Gastroesophageal sphincter (tissue), 4 donors: Measurements from ENCODE around the gene CRIP2. TPM values are rescaled to one million over a fixed set of nuclear protein-coding genes. Genes with fewer than 3 reads are reported as not detected.

Experiments used
- ATAC-seq: fragments of 150-250 bp; one replicate; pipeline ENCODE4 v1.9.1; 2016; ENCODE audit warnings: mild to moderate bottlenecking, moderate library complexity
- H3K27ac ChIP-seq, 4 donors: fragments of 200-600 bp; sonication (generic) in 3 of 4; 1 replicate in 3 of 4; 2 replicates in 1 of 4; pipeline ENCODE4 v1.5.1; 2016 to 2019
- H3K27me3 ChIP-seq: fragments of 200-600 bp; sonication (generic); one replicate; pipeline ENCODE4 v1.5.1; 2019
- H3K36me3 ChIP-seq, 2 donors: fragments of 200-600 bp; sonication (generic); one replicate each; pipeline ENCODE4 v1.5.1; 2019; ENCODE audit warnings: control low read depth in 1 of 2
- H3K4me1 ChIP-seq, 3 donors: fragments of 200-600 bp; sonication (generic); 1 replicate in 2 of 3; 2 replicates in 1 of 3; pipeline ENCODE4 v1.5.1; 2016 to 2019; ENCODE audit warnings: control low read depth in 2 of 3
- H3K4me3 ChIP-seq, 2 donors: fragments of 200-600 bp; sonication (generic); one replicate each; pipeline ENCODE4 v1.5.1; 2019; ENCODE audit warnings: mild to moderate bottlenecking in 1 of 2, moderate library complexity in 1 of 2
- H3K9me3 ChIP-seq, 3 donors: fragments of 200-600 bp; sonication (generic); one replicate each; pipeline ENCODE4 v1.5.1; 2017 to 2019; ENCODE audit warnings: control low read depth in 2 of 3
- CTCF ChIP-seq, 4 experiments: fragments of 200-600 bp in 2 of 4; fragments of 450-650 bp in 2 of 4; sonication (generic) in 1 of 4; IDR thresholded peaks; one replicate each; pipeline ENCODE4 v1.5.1; 2017 to 2019; ENCODE audit warnings: antibody characterized with exemption in 4 of 4, mild to moderate bottlenecking in 2 of 4, moderate library complexity in 2 of 4
- EP300 ChIP-seq: sonication (generic); formaldehyde crosslinking; IDR thresholded peaks from one replicate; pipeline ENCODE4 v1.6.1; 2017; ENCODE audit warnings: antibody characterized with exemption, mild to moderate bottlenecking
- POLR2A ChIP-seq, 2 donors: fragments of 450-650 bp; IDR thresholded peaks; one replicate each; pipeline ENCODE4 v1.6.1; 2017; ENCODE audit warnings: antibody characterized with exemption in 2 of 2, mild to moderate bottlenecking in 2 of 2, moderate library complexity in 1 of 2
- POLR2AphosphoS5 ChIP-seq: sonication (generic); formaldehyde crosslinking; IDR thresholded peaks from one replicate; pipeline ENCODE4 v1.6.1; 2017; ENCODE audit warnings: antibody characterized with exemption
- WGBS, 2 donors: methylation state at CpG; one replicate each; pipeline ENCODE4 v1.1.5; 2018; ENCODE audit warnings: low coverage in 1 of 2; 5-methylcytosine and 5-hydroxymethylcytosine counted together
- total RNA-seq, 4 donors: library from RNA; depleted of rRNA; stranded (reverse); fragments of >200 nt; gene quantifications; one replicate each; pipeline ENCODE4 v1.1.0, GENCODE V29; 2016

The CRIP2 gene
- total RNA-seq, 4 donors from 2014 or later: 165 to 518 (median 343) TPM

GRCh38 chr14:105456736-105457617 is 17.6 kb upstream of the CRIP2 start:
- Histone ChIP-seq H3K9me3 (no peaks in the 10 kb centered on the region), H3K4me1 (no peaks in the 10 kb centered on the region), H3K27me3 (no peaks in the 10 kb centered on the region), H3K27ac (no peak overlapping the region), H3K4me3 (no peak overlapping the region), H3K36me3 (peaks cover 0 to 89% of the 10 kb centered on the region in 2 donors)
- TF ChIP-seq POLR2A (IDR thresholded peaks at IDR 0.05) (no peak), POLR2AphosphoS5 (no peak), EP300 (no peak), CTCF (IDR thresholded peaks at IDR 0.05) (no peak)
- no peak for ATAC-seq
- no CpG with 5 or more reads among the region's 22 CpGs for WGBS, 2 donors

GRCh38 chr14:105458010-105458409 is 16.6 kb upstream of the CRIP2 start:
- 94% methylated on average over 3 of the region's 18 CpGs; no CpG with 5 or more reads in 1 of the 2 donors for WGBS, 2 donors
- Histone ChIP-seq H3K27me3 (no peaks in the 10 kb centered on the region), H3K27ac (no peak overlapping the region), H3K4me1 (no peaks in the 10 kb centered on the region), H3K4me3 (no peak overlapping the region), H3K36me3 (peaks cover 0 to 89% of the 10 kb centered on the region in 2 donors), H3K9me3 (no peaks in the 10 kb centered on the region)
- no peak for ATAC-seq
- TF ChIP-seq CTCF (IDR thresholded peaks at IDR 0.05) (no peak), POLR2AphosphoS5 (no peak), POLR2A (IDR thresholded peaks at IDR 0.05) (no peak), EP300 (no peak)

DNA sequence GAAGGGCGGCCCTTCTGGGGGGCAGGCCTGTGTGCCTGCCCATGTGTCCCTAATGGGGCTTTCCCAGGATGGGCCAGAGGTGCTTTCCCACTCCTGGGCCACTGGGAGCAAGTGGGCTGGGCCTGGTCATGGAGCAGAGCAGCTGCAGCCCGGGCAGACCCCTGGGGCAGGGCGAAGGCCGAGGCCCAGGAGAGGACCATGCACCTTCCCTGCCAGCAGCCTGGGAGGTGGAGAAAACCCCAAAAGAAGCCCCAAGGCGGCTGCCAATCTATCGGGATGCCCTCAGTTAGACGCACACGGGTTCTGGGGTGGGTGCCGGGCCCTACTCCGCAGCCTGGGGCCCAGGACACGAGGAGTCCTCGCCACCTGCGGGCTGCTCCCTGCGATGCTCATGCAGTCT is 16.1 kb upstream of the CRIP2 start:
- WGBS, 2 donors: no CpG with 5 or more reads among the region's 14 CpGs
- Histone ChIP-seq H3K9me3 (no peaks in the 10 kb centered on the region), H3K36me3 (peaks cover 0 to 89% of the 10 kb centered on the region in 2 donors), H3K4me3 (no peak overlapping the region), H3K27ac (no peak overlapping the region), H3K4me1 (no peaks in the 10 kb centered on the region), H3K27me3 (no peaks in the 10 kb centered on the region)
- TF ChIP-seq CTCF (IDR thresholded peaks at IDR 0.05): no peak
- TF ChIP-seq POLR2AphosphoS5: no peak
- ATAC-seq: no peak

GRCh38 chr14:105460116-105460515 is 14.5 kb upstream of the CRIP2 start:
- TF ChIP-seq CTCF (IDR thresholded peaks at IDR 0.05): no peak
- TF ChIP-seq POLR2A (IDR thresholded peaks at IDR 0.05): no peak
- no peak for TF ChIP-seq POLR2AphosphoS5
- no peak for TF ChIP-seq EP300
- ATAC-seq: no peak
- no CpG with 5 or more reads among the region's 17 CpGs for WGBS, 2 donors
- H3K36me3 ChIP-seq: peaks cover 0 to 89% of the 10 kb centered on the region in 2 donors
- no peaks in the 10 kb centered on the region for H3K27me3 ChIP-seq
- no peak overlapping the region for H3K4me3 ChIP-seq
- no peaks in the 10 kb centered on the region for H3K9me3 ChIP-seq
- H3K4me1 ChIP-seq: no peaks in the 10 kb centered on the region
- H3K27ac ChIP-seq: no peak overlapping the region

- no peaks in the 10 kb centered on the region for H3K27me3 ChIP-seq
- no peak overlapping the region for H3K4me3 ChIP-seq
- TF ChIP-seq POLR2AphosphoS5 (no peak), CTCF (IDR thresholded peaks at IDR 0.05) (no peak), EP300 (no peak), POLR2A (IDR thresholded peaks at IDR 0.05) (no peak)
- no peaks in the 10 kb centered on the region for H3K4me1 ChIP-seq
- H3K36me3 ChIP-seq: peaks cover 0 to 89% of the 10 kb centered on the region in 2 donors
- H3K27ac ChIP-seq: no peak overlapping the region
- no peaks in the 10 kb centered on the region for H3K9me3 ChIP-seq
- ATAC-seq: no peak
- 55% methylated on average over 4 of the region's 17 CpGs; no CpG with 5 or more reads in 1 of the 2 donors for WGBS, 2 donors
These were observed 14.0 kb upstream of the CRIP2 start for GRCh38 chr14:105460616-105461015.
